B cell (primary cell): ENCODE results near the gene MTRF1.

Source experiments
- EZH2 ChIP-seq: IDR thresholded peaks from 2 replicates; pipeline ENCODE4 v1.6.1; 2012; ENCODE audit warnings: borderline replicate concordance, low read depth, mild to moderate bottlenecking, moderate library complexity, low read length; ENCODE audit not compliant: insufficient read depth, poor library complexity, severe bottlenecking
- TF ChIP-seq, protein P1 (sequence below): fragments of 200-600 bp; IDR thresholded peaks from one replicate; pipeline ENCODE4 v1.8.0; 2022; ENCODE audit warnings: antibody characterized with exemption, mild to moderate bottlenecking

DNA sequence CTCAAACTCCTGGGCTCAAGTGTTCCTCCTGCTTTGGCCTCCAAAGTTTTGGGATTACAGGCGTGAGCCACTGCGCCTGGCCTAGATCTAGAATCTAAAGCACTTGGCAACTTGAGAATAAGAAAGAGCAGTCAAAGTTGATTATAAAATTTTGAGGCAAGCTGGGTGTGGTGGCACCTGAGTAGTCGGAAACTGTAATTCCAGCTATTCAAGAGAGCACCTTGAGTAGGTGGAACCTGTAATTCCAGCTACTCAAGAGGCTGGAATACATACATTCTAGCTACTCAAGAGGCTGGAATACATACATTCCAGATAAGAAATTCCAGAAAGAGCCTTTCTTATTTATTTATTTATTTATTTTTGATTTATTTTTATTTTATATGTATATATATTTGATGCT is 39.4 kb upstream of the MTRF1 start:
- TF ChIP-seq, protein P1, sequence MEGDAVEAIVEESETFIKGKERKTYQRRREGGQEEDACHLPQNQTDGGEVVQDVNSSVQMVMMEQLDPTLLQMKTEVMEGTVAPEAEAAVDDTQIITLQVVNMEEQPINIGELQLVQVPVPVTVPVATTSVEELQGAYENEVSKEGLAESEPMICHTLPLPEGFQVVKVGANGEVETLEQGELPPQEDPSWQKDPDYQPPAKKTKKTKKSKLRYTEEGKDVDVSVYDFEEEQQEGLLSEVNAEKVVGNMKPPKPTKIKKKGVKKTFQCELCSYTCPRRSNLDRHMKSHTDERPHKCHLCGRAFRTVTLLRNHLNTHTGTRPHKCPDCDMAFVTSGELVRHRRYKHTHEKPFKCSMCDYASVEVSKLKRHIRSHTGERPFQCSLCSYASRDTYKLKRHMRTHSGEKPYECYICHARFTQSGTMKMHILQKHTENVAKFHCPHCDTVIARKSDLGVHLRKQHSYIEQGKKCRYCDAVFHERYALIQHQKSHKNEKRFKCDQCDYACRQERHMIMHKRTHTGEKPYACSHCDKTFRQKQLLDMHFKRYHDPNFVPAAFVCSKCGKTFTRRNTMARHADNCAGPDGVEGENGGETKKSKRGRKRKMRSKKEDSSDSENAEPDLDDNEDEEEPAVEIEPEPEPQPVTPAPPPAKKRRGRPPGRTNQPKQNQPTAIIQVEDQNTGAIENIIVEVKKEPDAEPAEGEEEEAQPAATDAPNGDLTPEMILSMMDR = no peak
- TF ChIP-seq EZH2 = no peak
